ENCODE data around the gene PALM.
"Not testable (repeated sequence)": the region's sequence is repeated elsewhere in the genome, so short reads cannot be mapped to it uniquely, and the experiment has no call there.

PALM gene

GRCh38 chr19:743168-743687, 34.5 kb downstream of the PALM start:
- FAIRE-seq, result no peak
- DNase-seq (ENCODE audit: insufficient read length), result no peak
- TF ChIP-seq POLR2AphosphoS5 (IDR thresholded peaks at IDR 0.05; ENCODE audit: low read depth, low read length) (no peak), TAF1 (IDR thresholded peaks at IDR 0.05; ENCODE audit: borderline replicate concordance, low read depth, low read length) (no peak), POLR2A (IDR thresholded peaks at IDR 0.05; ENCODE audit: low read depth, low read length) (no peak)

DNA sequence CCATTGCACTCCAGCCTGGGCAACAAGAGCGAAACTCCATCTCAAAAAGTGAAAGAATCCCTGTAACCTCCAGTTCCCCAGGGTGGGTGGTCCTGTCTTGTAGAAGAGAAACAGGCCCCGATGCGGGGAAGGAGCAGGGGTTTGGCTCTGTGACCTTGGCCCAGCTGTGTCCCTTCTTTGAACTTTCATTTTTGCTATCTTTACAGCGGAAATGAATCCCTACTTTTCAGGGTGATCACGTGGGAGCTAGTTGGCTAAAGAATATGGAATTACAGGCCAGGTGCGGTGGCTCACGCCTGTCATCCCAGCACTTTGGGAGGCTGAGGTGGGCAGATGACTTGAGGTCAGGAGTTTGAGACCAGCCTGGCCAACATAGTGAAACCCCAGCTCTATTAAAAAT, 36.4 kb downstream of the PALM start:
- FAIRE-seq; DNase-seq (ENCODE audit: insufficient read length): not testable (repeated sequence)

- DNase-seq (ENCODE audit: insufficient read length) (no peak), FAIRE-seq (no peak)
- TF ChIP-seq TAF1 (IDR thresholded peaks at IDR 0.05; ENCODE audit: borderline replicate concordance, low read depth, low read length) (no peak), POLR2AphosphoS5 (IDR thresholded peaks at IDR 0.05; ENCODE audit: low read depth, low read length) (no peak), POLR2A (IDR thresholded peaks at IDR 0.05; ENCODE audit: low read depth, low read length) (no peak)
Measured at GRCh38 chr19:746208-746819, 37.6 kb downstream of the PALM start.

DNA sequence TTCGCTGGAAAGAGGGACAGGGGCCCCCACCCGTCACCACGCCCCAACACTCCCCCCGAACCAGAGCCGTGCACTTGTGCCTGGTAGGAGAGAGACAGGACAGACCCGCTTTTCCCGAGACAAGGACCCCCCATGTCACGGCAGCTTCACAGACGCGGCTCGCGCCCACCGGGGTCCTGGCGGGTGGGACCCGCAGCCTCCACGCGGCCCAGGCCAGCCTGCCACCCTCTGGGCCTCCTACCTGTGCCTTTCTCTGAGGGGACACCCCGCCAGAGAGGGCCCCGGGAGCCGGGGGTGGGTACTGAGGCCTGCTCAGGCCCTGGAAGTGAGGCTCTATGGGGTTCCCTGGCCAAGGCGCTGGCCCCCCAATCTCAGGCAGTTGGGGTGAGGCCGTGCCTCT, 38.2 kb downstream of the PALM start:
- FAIRE-seq (no peak), DNase-seq (ENCODE audit: insufficient read length) (no peak)
- TF ChIP-seq TAF1 (IDR thresholded peaks at IDR 0.05; ENCODE audit: borderline replicate concordance, low read depth, low read length), result no peak
- TF ChIP-seq POLR2AphosphoS5 (IDR thresholded peaks at IDR 0.05; ENCODE audit: low read depth, low read length), result no peak
- no peak for TF ChIP-seq POLR2A (IDR thresholded peaks at IDR 0.05; ENCODE audit: low read depth, low read length)

DNA sequence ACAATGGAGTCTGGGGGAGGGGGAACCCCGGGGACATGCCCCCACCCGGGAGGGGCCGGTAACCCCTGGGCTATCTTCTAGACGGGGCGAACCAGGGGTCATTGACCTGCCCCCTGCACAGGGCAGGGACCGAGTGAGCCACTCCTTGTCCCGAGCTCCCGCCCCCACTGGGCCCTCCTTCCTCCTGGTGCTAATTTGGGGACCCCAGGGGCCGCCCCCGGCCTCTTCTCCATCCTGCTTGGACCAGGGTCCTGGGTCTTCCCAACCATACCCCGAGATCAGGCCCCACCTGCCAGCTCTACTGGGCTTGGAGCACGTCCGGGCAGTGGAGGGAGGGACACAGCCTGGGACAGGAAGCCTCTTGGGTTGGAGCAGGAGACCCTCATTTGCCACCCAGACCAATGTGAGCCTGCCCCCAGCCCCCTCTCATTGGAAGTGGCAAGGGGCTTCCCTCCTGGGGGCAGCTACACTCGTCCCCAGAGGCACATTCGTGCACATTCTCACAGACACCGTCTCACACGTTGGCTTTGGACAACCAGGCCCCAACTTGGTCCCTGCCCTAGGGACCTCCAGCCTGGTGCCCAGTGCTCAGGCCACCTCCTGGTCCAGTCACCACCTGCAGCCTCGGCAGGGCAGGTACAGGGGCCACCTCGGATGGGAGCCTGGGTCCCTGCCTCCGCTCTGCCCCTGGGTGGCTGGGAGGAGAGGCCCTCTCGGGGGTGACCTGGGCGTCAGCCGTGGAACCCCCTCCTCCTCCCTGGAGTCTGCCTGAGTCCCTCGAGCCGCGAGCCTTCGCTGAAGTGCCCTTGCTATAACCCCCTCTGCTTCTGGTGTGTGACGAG, 38.9 kb downstream of the PALM start:
- no peak for TF ChIP-seq POLR2AphosphoS5 (IDR thresholded peaks at IDR 0.05; ENCODE audit: low read depth, low read length)
- no peak for TF ChIP-seq TAF1 (IDR thresholded peaks at IDR 0.05; ENCODE audit: borderline replicate concordance, low read depth, low read length)
- no peak for FAIRE-seq
- no peak for DNase-seq (ENCODE audit: insufficient read length)

DNA sequence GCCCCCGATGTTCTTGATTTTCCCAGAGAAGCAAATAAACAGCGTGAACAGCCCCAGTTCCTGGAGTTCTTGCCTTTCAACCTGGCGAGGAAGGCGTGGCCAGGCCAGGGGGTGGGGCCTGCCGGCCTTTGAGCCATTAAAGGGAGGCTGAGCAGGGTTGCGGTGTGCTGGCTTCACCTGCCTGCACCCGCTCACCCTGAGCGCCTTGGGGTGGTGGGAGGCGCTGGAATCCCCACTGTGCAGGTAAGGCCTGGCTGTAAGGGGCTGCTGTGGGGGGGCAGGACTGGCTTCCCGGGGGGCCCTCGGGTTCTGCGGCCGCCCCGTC, 39.5 kb downstream of the PALM start:
- FAIRE-seq, result no peak
- no peak for DNase-seq (ENCODE audit: insufficient read length)
- TF ChIP-seq POLR2A (IDR thresholded peaks at IDR 0.05; ENCODE audit: low read depth, low read length) (no peak), TAF1 (IDR thresholded peaks at IDR 0.05; ENCODE audit: borderline replicate concordance, low read depth, low read length) (no peak), POLR2AphosphoS5 (IDR thresholded peaks at IDR 0.05; ENCODE audit: low read depth, low read length) (no peak)

DNA sequence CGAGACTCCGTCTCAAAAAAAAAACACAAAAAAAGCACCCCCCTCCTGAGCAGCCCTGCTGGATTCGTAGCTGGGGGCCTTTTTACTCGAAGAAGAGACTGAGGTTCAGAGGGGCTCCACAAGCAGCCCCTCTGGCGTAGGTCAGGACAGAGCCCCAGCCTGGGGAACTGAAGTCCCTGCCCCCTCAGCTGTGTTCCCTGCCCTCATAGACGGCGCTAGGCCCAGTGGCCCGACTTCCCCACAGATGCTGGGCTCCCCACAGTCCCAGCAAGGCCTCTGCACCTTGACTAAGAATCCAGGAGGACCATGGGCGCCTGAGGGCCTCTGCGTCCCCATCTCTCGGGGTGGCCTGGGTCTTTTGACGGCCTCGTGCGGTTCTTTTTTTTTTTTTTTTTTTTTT, 41.1 kb downstream of the PALM start:
- FAIRE-seq (no peak), DNase-seq (ENCODE audit: insufficient read length) (no peak)
- TF ChIP-seq POLR2AphosphoS5 (IDR thresholded peaks at IDR 0.05; ENCODE audit: low read depth, low read length) (no peak), POLR2A (IDR thresholded peaks at IDR 0.05; ENCODE audit: low read depth, low read length) (no peak), TAF1 (IDR thresholded peaks at IDR 0.05; ENCODE audit: borderline replicate concordance, low read depth, low read length) (no peak)

DNA sequence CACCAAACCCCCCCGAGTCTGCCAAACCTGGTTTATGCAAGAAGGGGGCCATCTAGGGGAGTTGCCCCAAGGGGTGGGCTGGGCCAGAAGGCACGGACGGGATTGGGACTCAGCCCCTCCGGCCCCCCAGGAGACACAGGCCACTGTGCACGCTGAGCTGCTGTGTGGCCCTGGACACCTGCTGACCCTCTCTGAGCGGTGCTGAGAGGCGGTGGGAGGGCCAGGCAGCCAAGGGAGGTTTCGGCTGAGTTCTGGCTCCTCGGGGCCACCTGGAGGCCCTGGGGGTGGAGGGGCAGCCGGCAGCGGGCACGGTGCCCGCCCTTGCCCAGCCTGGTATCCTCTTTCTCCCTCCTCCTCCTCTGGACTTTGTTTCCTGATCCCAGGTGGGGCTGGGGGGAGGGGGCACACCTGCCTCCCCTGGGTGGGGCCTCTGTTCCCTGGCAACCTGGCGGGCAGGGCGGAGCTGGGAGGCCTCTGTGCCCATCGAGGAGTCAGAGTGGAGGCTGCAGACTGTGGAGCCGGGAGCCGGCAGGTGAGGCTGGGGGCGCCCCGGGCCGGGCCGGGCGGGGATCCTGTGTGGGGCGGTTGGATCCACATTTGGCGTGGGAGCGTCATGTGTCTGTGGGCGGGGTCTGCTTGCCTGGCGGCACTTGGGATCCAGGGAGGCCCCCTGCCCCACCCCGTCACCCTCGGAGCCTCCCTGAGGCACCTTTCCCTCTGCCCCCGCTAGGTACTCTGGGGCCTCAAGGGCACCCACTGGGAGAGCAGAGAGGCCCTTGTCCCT, 42.1 kb downstream of the PALM start, which contains the start of gene MISP:
Gene MISP (plus strand): TSS at position 473 of the 784 bp plus-strand sequence. CDS start 5,835 bp downstream, outside the sequence.
- FAIRE-seq (no peak), DNase-seq (ENCODE audit: insufficient read length) (no peak)

GRCh38 chr19:751501-752341, 43.0 kb downstream of the PALM start:
- no peak for FAIRE-seq
- no peak for DNase-seq (ENCODE audit: insufficient read length)
- TF ChIP-seq POLR2AphosphoS5 (IDR thresholded peaks at IDR 0.05; ENCODE audit: low read depth, low read length), result no peak

More for the DNA sequence above, 42.1 kb downstream of the PALM start, which contains the start of gene MISP:
- no peak for TF ChIP-seq POLR2A (IDR thresholded peaks at IDR 0.05; ENCODE audit: low read depth, low read length)
- no peak for TF ChIP-seq POLR2AphosphoS5 (IDR thresholded peaks at IDR 0.05; ENCODE audit: low read depth, low read length)
- no peak for TF ChIP-seq TAF1 (IDR thresholded peaks at IDR 0.05; ENCODE audit: borderline replicate concordance, low read depth, low read length)

GRCh38 chr19:752652-753517, 44.1 kb downstream of the PALM start:
- DNase-seq (ENCODE audit: insufficient read length) (no peak), FAIRE-seq (no peak)
- TF ChIP-seq POLR2AphosphoS5 (IDR thresholded peaks at IDR 0.05; ENCODE audit: low read depth, low read length) (no peak), TAF1 (IDR thresholded peaks at IDR 0.05; ENCODE audit: borderline replicate concordance, low read depth, low read length) (no peak), POLR2A (IDR thresholded peaks at IDR 0.05; ENCODE audit: low read depth, low read length) (no peak)

All from GM12892 (cell line).